ENCODE measurements around the gene CNTN4. TPM values are rescaled to one million over a fixed set of nuclear protein-coding genes. Genes with fewer than 3 reads are reported as not detected.
"Not testable (repeated sequence)": the region's sequence is repeated elsewhere in the genome, so short reads cannot be mapped to it uniquely, and the experiment has no call there.

Gene CNTN4
- 10 to 100 TPM in 2 of 4 donors, 1 to 10 TPM in 2; 5.8 to 15.5 (median 9.0) TPM for total RNA-seq

DNA sequence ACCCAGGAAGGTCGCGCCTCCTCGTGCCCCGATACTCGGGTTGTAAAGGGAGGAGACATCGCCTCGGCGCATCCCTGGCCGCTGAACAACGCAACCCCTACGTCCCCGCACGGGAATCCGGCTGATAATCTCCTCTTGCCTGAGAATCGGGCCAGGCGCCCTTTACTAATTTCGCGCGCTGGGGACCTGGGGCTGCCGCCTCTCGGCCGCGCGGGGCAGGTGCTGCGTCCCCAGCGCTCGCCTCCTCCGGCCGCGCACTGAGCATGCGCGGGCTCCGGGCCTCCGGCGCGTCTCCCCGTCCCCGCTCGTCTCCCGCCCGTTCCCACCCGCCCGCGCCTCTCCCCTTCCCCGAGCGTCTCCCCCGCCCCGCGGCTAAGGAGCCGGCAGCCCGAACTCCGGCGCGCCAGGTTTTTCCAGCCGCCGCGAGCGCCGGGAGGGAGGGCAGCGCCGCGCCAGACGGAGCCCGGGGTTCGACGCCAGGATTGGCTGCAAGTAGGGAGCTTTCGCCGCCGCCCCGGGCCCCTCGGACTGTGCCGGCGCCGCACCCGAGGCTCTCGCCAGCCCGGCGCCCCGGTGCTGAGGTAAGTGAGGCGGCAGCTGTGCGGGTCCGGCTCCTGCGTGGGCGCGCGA is at the start of gene CNTN4:
Gene CNTN4 (plus strand): TSS at position 469 of the 630 bp plus-strand sequence.
- H3K27me3 ChIP-seq = peaks cover 78% of the 10 kb centered on the region
- peak within 1 kb of the TSS in 3 of 4 donors; percentile 58 to 78 (median 74) for H3K27ac ChIP-seq
- peak; percentile 85 for ATAC-seq
- no peaks in the 10 kb centered on the region for H3K36me3 ChIP-seq
- no CpG with 5 or more reads among the region's 86 CpGs for WGBS, 2 donors (ENCODE audit: low coverage in 1 of 2)
- no peaks in the 10 kb centered on the region for H3K9me3 ChIP-seq
- peaks cover 0 to 23% (median 0%) of the 10 kb centered on the region in 3 donors for H3K4me1 ChIP-seq
- TF ChIP-seq EP300 (IDR thresholded peaks at IDR 0.05) (no peak), POLR2AphosphoS5 (IDR thresholded peaks at IDR 0.05) (no peak), POLR2A (IDR thresholded peaks at IDR 0.05) (peak in 1 of 2 donors; percentile 11)
- TF ChIP-seq, protein P1, sequence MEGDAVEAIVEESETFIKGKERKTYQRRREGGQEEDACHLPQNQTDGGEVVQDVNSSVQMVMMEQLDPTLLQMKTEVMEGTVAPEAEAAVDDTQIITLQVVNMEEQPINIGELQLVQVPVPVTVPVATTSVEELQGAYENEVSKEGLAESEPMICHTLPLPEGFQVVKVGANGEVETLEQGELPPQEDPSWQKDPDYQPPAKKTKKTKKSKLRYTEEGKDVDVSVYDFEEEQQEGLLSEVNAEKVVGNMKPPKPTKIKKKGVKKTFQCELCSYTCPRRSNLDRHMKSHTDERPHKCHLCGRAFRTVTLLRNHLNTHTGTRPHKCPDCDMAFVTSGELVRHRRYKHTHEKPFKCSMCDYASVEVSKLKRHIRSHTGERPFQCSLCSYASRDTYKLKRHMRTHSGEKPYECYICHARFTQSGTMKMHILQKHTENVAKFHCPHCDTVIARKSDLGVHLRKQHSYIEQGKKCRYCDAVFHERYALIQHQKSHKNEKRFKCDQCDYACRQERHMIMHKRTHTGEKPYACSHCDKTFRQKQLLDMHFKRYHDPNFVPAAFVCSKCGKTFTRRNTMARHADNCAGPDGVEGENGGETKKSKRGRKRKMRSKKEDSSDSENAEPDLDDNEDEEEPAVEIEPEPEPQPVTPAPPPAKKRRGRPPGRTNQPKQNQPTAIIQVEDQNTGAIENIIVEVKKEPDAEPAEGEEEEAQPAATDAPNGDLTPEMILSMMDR (IDR thresholded peaks at IDR 0.05) = peak in 1 of 4 experiments; percentile 40
- peak within 1 kb of the TSS; percentile 25 to 62 for H3K4me3 ChIP-seq

DNA sequence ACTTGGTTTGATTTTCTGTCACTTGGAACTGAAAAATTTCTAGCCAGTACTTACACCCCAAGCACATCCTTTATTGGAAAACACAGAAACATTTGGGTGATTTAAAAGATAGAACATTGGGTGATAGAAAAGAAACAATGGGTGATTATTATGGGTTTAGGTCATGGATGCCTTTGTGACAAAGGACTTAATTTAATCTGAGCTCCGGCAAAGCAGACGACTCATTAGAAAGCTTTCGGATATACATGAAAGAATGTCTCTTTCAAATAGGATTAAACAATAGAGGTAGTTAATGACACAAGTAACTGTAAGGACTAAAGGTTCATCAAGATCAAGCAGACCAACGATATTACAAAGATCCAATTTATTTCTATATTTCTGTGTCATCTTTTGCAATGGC is 37.3 kb upstream of the CNTN4 start:
- WGBS, 2 donors (ENCODE audit: low coverage in 1 of 2) = 68 to 79% methylated on average over 4 of the region's 4 CpGs
- Histone ChIP-seq H3K36me3 (no peaks in the 10 kb centered on the region), H3K4me1 (no peaks in the 10 kb centered on the region), H3K4me3 (no peak overlapping the region), H3K9me3 (no peaks in the 10 kb centered on the region), H3K27ac (no peak overlapping the region), H3K27me3 (no peaks in the 10 kb centered on the region)
- ATAC-seq = no peak
- TF ChIP-seq POLR2AphosphoS5 (IDR thresholded peaks at IDR 0.05) = no peak
- TF ChIP-seq, protein P1 (IDR thresholded peaks at IDR 0.05) = no peak
- no peak for TF ChIP-seq POLR2A (IDR thresholded peaks at IDR 0.05)
- TF ChIP-seq EP300 (IDR thresholded peaks at IDR 0.05) = no peak

DNA sequence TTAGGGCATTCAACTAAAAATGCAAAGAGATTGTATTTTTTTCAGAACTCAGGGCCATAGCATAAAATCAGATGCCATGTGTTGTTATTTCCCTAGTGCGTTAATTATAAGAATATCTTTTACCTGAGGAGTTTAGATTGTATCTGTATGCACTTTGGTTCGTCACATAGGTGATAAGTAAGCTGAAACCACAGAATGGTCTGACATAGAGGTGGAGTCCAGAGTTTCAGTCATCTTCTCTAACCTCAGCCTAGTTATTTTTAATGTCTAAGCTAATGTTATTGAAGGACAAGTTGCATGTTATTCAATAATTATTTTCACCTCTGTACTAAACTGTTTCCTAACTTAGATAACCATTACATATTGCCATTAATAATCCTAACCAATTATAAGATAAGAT is 27.1 kb upstream of the CNTN4 start:
- no peaks in the 10 kb centered on the region for H3K27me3 ChIP-seq
- no peak for ATAC-seq
- no peak overlapping the region for H3K4me3 ChIP-seq
- H3K36me3 ChIP-seq = no peaks in the 10 kb centered on the region
- no peaks in the 10 kb centered on the region for H3K9me3 ChIP-seq
- TF ChIP-seq POLR2A (IDR thresholded peaks at IDR 0.05) = no peak
- no peak overlapping the region for H3K27ac ChIP-seq
- 70 to 83% methylated on average over 2 of the region's 2 CpGs for WGBS, 2 donors (ENCODE audit: low coverage in 1 of 2)
- no peaks in the 10 kb centered on the region for H3K4me1 ChIP-seq

DNA sequence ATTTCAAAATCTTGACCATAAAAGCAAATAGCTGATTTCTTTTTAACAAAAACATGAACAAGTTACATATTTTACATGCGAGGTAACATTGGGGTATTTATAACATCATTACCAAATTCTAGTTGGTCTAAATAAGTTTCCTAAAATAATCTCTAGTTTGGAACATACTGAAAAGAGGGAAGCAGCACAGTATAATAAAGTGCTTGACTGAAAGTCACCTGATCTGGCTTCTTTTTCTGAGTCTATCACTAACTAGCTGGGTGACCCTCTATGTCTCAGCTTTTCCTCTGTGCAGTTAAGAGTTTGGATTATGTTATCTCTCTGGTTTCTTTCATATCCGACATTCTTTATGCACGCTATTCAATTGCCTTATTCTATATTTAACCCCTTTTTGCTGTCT is 19.8 kb upstream of the CNTN4 start:
- Histone ChIP-seq H3K27me3 (no peaks in the 10 kb centered on the region), H3K4me1 (no peaks in the 10 kb centered on the region), H3K4me3 (no peak overlapping the region), H3K27ac (no peak overlapping the region), H3K9me3 (no peaks in the 10 kb centered on the region), H3K36me3 (no peaks in the 10 kb centered on the region)
- WGBS, 2 donors (ENCODE audit: low coverage in 1 of 2) = 27 to 29% methylated on average over 3 of the region's 3 CpGs
- TF ChIP-seq POLR2AphosphoS5 (IDR thresholded peaks at IDR 0.05) (no peak), EP300 (IDR thresholded peaks at IDR 0.05) (no peak), POLR2A (IDR thresholded peaks at IDR 0.05) (no peak)
- TF ChIP-seq, protein P1 (IDR thresholded peaks at IDR 0.05) = no peak
- no peak for ATAC-seq

DNA sequence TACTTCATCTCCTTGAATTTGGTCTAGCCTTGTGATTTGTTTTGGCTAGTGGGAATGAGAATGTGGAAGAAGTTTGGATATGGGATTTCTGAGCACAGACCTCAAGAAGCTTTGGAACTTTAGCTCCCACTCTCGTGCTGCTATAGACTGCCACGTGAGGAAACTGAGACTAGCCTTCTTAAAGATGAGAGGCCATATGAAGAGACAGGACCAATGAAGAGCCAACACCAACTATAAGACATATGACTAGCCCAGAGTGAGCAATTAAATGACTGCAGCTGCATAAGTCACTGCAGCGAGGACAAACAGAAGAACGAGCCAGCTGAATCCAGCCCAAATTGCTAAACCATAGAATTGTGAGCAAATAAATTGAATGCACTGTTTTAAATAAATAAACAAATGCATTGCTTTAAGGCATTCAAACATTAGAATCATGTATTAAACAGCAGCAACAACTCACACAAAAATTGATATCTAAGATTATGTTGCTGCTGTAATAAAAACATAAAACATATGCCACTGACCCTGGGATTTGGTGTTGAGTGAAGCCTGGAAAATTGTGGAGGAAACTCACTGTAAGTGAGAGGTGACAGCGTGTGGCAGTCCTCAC is 15.7 kb upstream of the CNTN4 start:
- Histone ChIP-seq H3K4me3 (no peak overlapping the region), H3K4me1 (no peaks in the 10 kb centered on the region), H3K27me3 (peaks cover 4% of the 10 kb centered on the region), H3K36me3 (no peaks in the 10 kb centered on the region), H3K27ac (no peak overlapping the region), H3K9me3 (peaks cover 0 to 15% (median 0%) of the 10 kb centered on the region in 3 donors)
- TF ChIP-seq POLR2A (IDR thresholded peaks at IDR 0.05) (no peak), POLR2AphosphoS5 (IDR thresholded peaks at IDR 0.05) (no peak)
- WGBS, 2 donors (ENCODE audit: low coverage in 1 of 2) = 68 to 80% methylated on average over 3 to 4 of the region's 5 CpGs
- ATAC-seq = no peak

DNA sequence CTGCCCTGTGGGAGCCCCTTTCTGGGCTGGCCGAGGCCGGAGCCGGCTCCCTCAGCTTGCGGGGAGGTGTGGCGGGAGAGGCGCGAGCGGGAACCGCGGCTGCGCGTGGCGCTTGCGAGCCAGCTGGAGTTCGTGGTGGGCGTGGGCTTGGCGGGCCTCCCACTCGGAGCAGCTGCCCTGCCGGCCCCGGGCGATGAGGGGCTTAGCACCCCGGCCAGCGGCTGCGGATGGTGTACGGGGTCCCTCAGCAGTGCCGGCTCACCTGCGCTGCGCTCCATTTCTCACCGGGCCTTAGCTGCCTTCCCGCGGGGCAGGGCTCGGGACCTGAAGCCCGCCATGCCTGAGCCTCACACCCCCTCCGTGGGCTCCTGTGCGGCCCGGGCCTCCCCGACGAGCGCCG is 15.1 kb upstream of the CNTN4 start:
- H3K4me1 ChIP-seq, H3K36me3 ChIP-seq, H3K4me3 ChIP-seq, H3K27ac ChIP-seq, ATAC-seq, H3K27me3 ChIP-seq: not testable (repeated sequence)
- H3K9me3 ChIP-seq = peaks cover 0 to 15% (median 0%) of the 10 kb centered on the region in 3 donors
- 85% methylated on average over 11 of the region's 40 CpGs; no CpG with 5 or more reads in 1 of the 2 donors for WGBS, 2 donors (ENCODE audit: low coverage in 1 of 2)

All from gastroesophageal sphincter (tissue), 4 donors.